Body of pancreas (tissue), 4 donors: ENCODE data around the gene AQR. TPM values are rescaled to one million over a fixed set of nuclear protein-coding genes. Genes with fewer than 3 reads are reported as not detected.

ENCODE experiments used
- ATAC-seq: fragments of 150-250 bp; one replicate; pipeline ENCODE4 v1.9.1; 2016
- DNase-seq, 4 donors: peaks; one replicate each; pipeline ENCODE4 v3.0.0-alpha.2; 2019
- H3K27ac ChIP-seq, 4 donors: fragments of 200-600 bp; sonication (generic); 1 replicate in 3 of 4; 2 replicates in 1 of 4; pipeline versions ENCODE4 v1.5.1 to v1.6.1; 2016 to 2019; ENCODE audit warnings: mild to moderate bottlenecking in 1 of 4, mixed read lengths in 1 of 4, moderate library complexity in 1 of 4
- H3K27me3 ChIP-seq, 2 donors: fragments of 200-600 bp; sonication (generic); one replicate each; pipeline ENCODE4 v1.6.0; 2016; ENCODE audit warnings: mild to moderate bottlenecking in 1 of 2
- H3K36me3 ChIP-seq, 2 donors: fragments of 200-600 bp; sonication (generic); replicated peaks in 1 of 2; 2 replicates each; pipeline ENCODE4 v1.5.1; 2016; ENCODE audit warnings: low read depth in 2 of 2; ENCODE audit not compliant: insufficient read depth in 1 of 2
- H3K4me1 ChIP-seq: fragments of 200-600 bp; sonication (generic); one replicate; pipeline ENCODE4 v1.6.0; 2016
- H3K4me3 ChIP-seq, 2 donors: fragments of 200-600 bp; sonication (generic); 1 replicate in 1 of 2; 2 replicates in 1 of 2; pipeline ENCODE4 v1.5.1; 2016 to 2019
- H3K9me3 ChIP-seq, 3 donors: fragments of 200-600 bp; sonication (generic); 1 replicate in 2 of 3; 2 replicates in 1 of 3; pipeline ENCODE4 v1.5.1; 2016
- POLR2A ChIP-seq, 3 donors: fragments of 450-650 bp; IDR thresholded peaks; one replicate each; pipeline ENCODE4 v1.6.1; 2016; ENCODE audit warnings: antibody characterized with exemption in 3 of 3, mild to moderate bottlenecking in 2 of 3
- WGBS, 2 donors: methylation state at CpG; one replicate each; pipeline ENCODE4 v1.1.5; 2017; 5-methylcytosine and 5-hydroxymethylcytosine counted together
- intact Hi-C: fragments of 100-400 bp; cut with DNase I; formaldehyde crosslinking; loops from one replicate; pipeline ENCODE4 v1.15.1; 2023
- total RNA-seq, 2 donors: library from RNA; depleted of rRNA; stranded (reverse); fragments of >200 nt; gene quantifications; one replicate each; pipeline ENCODE4 v1.1.0, GENCODE V29; 2016
- TF ChIP-seq, protein P1 (sequence below), 7 experiments: fragments of 450-650 bp in 4 of 7; fragments of 200-600 bp in 3 of 7; sonication (generic) in 3 of 7; IDR thresholded peaks; one replicate each; pipeline ENCODE4 v1.5.1; 2016 to 2019; ENCODE audit warnings: antibody characterized with exemption in 7 of 7

The AQR gene
- total RNA-seq, 2 donors from 2014 or later = 10.5 to 15.0 TPM

DNA sequence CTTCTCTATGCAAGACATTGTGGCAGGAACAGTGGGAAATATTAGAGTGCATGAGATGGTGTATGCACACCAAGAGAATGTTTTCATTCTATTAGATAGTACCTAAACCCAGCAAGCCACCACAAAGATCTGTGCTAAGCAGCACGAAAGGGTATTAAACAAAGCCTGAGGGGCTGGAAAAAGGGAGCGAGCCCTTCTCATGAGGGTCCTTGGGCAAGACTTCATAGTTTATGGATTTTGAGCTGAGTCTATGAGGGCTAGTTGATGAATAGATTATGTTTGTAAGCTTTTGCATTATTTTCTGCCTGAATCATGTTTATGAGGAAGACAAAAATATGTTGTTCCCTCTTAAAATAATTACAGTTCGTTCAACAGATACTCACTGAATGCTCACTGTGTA, 164.8 kb downstream of the AQR start:
- no peaks in the 10 kb centered on the region for H3K36me3 ChIP-seq
- H3K27ac ChIP-seq = no peak overlapping the region
- H3K4me1 ChIP-seq = no peaks in the 10 kb centered on the region
- H3K9me3 ChIP-seq = no peaks in the 10 kb centered on the region
- no peak overlapping the region for H3K4me3 ChIP-seq
- WGBS, 2 donors = 62 to 65% methylated on average over 3 of the region's 3 CpGs
- intact Hi-C loops = no loop called here
- no peaks in the 10 kb centered on the region for H3K27me3 ChIP-seq
- DNase-seq (no peak), ATAC-seq (no peak)
- TF ChIP-seq, protein P1, sequence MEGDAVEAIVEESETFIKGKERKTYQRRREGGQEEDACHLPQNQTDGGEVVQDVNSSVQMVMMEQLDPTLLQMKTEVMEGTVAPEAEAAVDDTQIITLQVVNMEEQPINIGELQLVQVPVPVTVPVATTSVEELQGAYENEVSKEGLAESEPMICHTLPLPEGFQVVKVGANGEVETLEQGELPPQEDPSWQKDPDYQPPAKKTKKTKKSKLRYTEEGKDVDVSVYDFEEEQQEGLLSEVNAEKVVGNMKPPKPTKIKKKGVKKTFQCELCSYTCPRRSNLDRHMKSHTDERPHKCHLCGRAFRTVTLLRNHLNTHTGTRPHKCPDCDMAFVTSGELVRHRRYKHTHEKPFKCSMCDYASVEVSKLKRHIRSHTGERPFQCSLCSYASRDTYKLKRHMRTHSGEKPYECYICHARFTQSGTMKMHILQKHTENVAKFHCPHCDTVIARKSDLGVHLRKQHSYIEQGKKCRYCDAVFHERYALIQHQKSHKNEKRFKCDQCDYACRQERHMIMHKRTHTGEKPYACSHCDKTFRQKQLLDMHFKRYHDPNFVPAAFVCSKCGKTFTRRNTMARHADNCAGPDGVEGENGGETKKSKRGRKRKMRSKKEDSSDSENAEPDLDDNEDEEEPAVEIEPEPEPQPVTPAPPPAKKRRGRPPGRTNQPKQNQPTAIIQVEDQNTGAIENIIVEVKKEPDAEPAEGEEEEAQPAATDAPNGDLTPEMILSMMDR (IDR thresholded peaks at IDR 0.05) = no peak
- no peak for TF ChIP-seq POLR2A (IDR thresholded peaks at IDR 0.05)

DNA sequence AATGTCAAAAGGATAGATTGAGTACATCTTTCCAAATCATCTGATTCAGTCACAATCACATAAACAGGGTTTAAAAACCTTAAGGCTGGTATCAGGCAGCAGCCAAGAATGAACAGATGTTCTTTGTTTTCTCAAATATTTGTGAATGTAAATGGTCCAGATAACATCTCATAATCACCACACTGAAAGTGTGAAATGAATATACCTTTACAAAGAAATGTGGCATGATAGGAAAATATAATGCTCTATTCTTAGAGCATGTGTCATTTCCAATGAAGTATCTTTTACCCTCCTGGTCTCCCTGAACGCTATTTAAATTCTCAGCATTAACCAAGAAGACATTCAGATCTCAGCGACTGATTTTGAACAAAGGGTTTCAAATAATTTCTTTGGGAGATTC, 165.4 kb downstream of the AQR start:
- 45 to 61% methylated on average over 2 of the region's 2 CpGs for WGBS, 2 donors
- ATAC-seq = no peak
- H3K4me3 ChIP-seq = no peak overlapping the region
- no peak overlapping the region for H3K27ac ChIP-seq
- TF ChIP-seq, protein P1 (IDR thresholded peaks at IDR 0.05) = no peak
- TF ChIP-seq POLR2A (IDR thresholded peaks at IDR 0.05) = no peak
- intact Hi-C loops = no loop called here
- H3K9me3 ChIP-seq = no peaks in the 10 kb centered on the region
- DNase-seq = no peak
- no peaks in the 10 kb centered on the region for H3K36me3 ChIP-seq
- H3K27me3 ChIP-seq = no peaks in the 10 kb centered on the region
- peaks cover 3% of the 10 kb centered on the region for H3K4me1 ChIP-seq

DNA sequence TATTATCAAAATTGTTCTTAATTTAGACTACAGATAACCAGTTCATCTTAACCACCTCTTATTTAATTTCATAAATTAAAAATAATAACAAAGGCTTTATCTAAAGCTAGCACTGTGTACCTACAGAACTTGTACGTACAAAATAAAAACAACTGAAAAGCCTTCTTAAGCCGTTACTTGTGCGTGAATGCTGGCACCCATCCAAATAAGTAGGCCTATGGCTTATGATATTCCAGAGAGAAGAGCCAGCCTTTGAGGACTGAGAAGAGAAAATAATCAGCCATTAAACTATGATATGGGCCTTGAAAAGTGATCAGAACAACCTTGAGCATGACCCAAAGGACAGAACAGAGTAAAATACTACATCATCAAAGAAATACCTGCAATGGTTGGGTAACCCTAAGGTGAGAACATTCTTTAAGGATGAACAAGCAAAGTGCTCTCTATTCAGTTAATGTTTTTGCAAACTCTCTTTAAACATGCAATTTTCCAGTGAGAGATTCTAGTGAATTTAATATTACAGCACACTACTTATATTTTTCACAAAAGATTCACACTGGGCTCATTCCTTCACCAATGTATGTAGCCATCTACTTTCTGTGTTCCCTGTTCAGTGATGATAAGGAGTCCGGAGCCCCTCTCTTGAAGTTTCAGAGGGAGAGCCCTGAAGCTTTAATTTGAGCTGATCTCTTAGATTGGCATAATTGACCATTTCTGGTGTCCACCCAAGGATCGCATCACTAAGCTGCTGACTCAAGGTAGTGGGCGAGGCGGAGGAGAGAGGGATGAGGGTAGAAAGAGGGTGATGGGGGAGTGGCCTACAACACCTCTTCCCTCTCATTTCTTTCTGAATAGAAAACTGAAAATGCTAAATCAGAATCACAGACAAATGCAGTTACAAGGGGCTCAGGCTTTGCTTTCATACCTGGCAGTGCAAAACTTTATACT, 166.5 kb downstream of the AQR start:
- Histone ChIP-seq H3K36me3 (no peaks in the 10 kb centered on the region), H3K4me1 (peaks cover 4% of the 10 kb centered on the region), H3K9me3 (no peaks in the 10 kb centered on the region), H3K4me3 (no peak overlapping the region), H3K27ac (no peak overlapping the region), H3K27me3 (no peaks in the 10 kb centered on the region)
- 83 to 87% methylated on average over 7 of the region's 7 CpGs for WGBS, 2 donors
- intact Hi-C loops = no loop called here
- TF ChIP-seq, protein P1 (IDR thresholded peaks at IDR 0.05) = no peak
- TF ChIP-seq POLR2A (IDR thresholded peaks at IDR 0.05) = no peak
- ATAC-seq (no peak), DNase-seq (no peak)

DNA sequence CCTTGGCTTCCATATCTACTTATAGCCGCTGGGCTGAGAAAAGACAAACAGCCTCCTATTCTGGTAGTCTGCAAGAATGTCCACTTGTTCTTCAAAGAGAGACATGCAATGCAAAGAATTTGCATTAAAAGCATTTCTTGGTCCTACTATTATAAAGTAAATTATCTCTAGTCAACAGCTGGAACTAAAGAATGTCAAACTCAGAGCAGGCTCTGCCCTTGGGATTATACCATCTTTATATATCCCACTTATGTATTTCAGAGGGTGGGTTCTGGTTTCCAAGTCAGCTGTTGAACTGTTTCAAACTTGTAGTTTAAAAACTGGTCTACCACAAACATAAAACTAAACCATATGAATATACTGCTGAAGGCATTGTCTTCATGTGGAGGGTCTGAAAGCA, 167.2 kb downstream of the AQR start:
- no peak overlapping the region for H3K27ac ChIP-seq
- WGBS, 2 donors = 94 to 96% methylated on average over 1 of the region's 1 CpG
- no peak overlapping the region for H3K4me3 ChIP-seq
- H3K4me1 ChIP-seq = peaks cover 4% of the 10 kb centered on the region
- TF ChIP-seq, protein P1 (IDR thresholded peaks at IDR 0.05) = no peak
- TF ChIP-seq POLR2A (IDR thresholded peaks at IDR 0.05) = no peak
- DNase-seq (no peak), ATAC-seq (no peak)
- no peaks in the 10 kb centered on the region for H3K36me3 ChIP-seq
- no peaks in the 10 kb centered on the region for H3K27me3 ChIP-seq
- H3K9me3 ChIP-seq = no peaks in the 10 kb centered on the region
- intact Hi-C loops = no loop called here

Other genes starting within 250 kb of the AQR start
- gene GJD2, start 214.7 kb downstream of the AQR start, total RNA-seq = 1 to 10 TPM; 2.3 to 4.0 TPM
- 1 to 10 TPM; 1.6 to 2.1 TPM for gene ACTC1, start 174.2 kb downstream of the AQR start, total RNA-seq
- 10 to 100 TPM in 1 of 2 donors, 1 to 10 TPM in 1; 7.6 to 11.2 TPM for gene ZNF770, start 18.5 kb upstream of the AQR start, total RNA-seq
- 1 to 10 TPM in 1 of 2 donors, not detected in 1; 1.6 TPM for gene NANOGP8, start 115.6 kb upstream of the AQR start, total RNA-seq